HEK293 (cell line): ENCODE data around the gene TXLNA.

Source experiments
- HOXC10 ChIP-seq: sonication (generic); formaldehyde crosslinking; IDR thresholded peaks from 2 replicates; pipeline ENCODE4 v1.8.1; 2023; ENCODE audit warnings: mild to moderate bottlenecking, missing genetic modification reagents
- TF ChIP-seq, protein P1 (sequence below): fragments of 450-650 bp; formaldehyde crosslinking; IDR thresholded peaks from 2 replicates; pipeline ENCODE4 v1.5.1; 2016; ENCODE audit warnings: missing biosample characterization, missing genetic modification characterization

- TF ChIP-seq HOXC10 (CRISPR knock-in tag), result no peak
- TF ChIP-seq, protein P1, sequence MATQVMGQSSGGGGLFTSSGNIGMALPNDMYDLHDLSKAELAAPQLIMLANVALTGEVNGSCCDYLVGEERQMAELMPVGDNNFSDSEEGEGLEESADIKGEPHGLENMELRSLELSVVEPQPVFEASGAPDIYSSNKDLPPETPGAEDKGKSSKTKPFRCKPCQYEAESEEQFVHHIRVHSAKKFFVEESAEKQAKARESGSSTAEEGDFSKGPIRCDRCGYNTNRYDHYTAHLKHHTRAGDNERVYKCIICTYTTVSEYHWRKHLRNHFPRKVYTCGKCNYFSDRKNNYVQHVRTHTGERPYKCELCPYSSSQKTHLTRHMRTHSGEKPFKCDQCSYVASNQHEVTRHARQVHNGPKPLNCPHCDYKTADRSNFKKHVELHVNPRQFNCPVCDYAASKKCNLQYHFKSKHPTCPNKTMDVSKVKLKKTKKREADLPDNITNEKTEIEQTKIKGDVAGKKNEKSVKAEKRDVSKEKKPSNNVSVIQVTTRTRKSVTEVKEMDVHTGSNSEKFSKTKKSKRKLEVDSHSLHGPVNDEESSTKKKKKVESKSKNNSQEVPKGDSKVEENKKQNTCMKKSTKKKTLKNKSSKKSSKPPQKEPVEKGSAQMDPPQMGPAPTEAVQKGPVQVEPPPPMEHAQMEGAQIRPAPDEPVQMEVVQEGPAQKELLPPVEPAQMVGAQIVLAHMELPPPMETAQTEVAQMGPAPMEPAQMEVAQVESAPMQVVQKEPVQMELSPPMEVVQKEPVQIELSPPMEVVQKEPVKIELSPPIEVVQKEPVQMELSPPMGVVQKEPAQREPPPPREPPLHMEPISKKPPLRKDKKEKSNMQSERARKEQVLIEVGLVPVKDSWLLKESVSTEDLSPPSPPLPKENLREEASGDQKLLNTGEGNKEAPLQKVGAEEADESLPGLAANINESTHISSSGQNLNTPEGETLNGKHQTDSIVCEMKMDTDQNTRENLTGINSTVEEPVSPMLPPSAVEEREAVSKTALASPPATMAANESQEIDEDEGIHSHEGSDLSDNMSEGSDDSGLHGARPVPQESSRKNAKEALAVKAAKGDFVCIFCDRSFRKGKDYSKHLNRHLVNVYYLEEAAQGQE (tag by site-specific recombination), result no peak
These were observed 6.7 kb upstream of the TXLNA start for GRCh38 chr1:32172621-32173245.
